HG03378 (cell line): ENCODE data around the gene NLRC4.
A peak's percentile ranks its signal among the peaks of the same experiment; 100 is the strongest.
"Not testable (repeated sequence)": the region's sequence is repeated elsewhere in the genome, so short reads cannot be mapped to it uniquely, and the experiment has no call there.

Source experiments
- ATAC-seq: cut with Tn5 transposase; IDR thresholded peaks from one replicate; pipeline ENCODE4 v1.9.1; 2021; ENCODE audit warnings: mild to moderate bottlenecking, moderate library complexity; ENCODE audit not compliant: unreplicated experiment

NLRC4 gene, protein sequence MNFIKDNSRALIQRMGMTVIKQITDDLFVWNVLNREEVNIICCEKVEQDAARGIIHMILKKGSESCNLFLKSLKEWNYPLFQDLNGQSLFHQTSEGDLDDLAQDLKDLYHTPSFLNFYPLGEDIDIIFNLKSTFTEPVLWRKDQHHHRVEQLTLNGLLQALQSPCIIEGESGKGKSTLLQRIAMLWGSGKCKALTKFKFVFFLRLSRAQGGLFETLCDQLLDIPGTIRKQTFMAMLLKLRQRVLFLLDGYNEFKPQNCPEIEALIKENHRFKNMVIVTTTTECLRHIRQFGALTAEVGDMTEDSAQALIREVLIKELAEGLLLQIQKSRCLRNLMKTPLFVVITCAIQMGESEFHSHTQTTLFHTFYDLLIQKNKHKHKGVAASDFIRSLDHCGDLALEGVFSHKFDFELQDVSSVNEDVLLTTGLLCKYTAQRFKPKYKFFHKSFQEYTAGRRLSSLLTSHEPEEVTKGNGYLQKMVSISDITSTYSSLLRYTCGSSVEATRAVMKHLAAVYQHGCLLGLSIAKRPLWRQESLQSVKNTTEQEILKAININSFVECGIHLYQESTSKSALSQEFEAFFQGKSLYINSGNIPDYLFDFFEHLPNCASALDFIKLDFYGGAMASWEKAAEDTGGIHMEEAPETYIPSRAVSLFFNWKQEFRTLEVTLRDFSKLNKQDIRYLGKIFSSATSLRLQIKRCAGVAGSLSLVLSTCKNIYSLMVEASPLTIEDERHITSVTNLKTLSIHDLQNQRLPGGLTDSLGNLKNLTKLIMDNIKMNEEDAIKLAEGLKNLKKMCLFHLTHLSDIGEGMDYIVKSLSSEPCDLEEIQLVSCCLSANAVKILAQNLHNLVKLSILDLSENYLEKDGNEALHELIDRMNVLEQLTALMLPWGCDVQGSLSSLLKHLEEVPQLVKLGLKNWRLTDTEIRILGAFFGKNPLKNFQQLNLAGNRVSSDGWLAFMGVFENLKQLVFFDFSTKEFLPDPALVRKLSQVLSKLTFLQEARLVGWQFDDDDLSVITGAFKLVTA

DNA sequence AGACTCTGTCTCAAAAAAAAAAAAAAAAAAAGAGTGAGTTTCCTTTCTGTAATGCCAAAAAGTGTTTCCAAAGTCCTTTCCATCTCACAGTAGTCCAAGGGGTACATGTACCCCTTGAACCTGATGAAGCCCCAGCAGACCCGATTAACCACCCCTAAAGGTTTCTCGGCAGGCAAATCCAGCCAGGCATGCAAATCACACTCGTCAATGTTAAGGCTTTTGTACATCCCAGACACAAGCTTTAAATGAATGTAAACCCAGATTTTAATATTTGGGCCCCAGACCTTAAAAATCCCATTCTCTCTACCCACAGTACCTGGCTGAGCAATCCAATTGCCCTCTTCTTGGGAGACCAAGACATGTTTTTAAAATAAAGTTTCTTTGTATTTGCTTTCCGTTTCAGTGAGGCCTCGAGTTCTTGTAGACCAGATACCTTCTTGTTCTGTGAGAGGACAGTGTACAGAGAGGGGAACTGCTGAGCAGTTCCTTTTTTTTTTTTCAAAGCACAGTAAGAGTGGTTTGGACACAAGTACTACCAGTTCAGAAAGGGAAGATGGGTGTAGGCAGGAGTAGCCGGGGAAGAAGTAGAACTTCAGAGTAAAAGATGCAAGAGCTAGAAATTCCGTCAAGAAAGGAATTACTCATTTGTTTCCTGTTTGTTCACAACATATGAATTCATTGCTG lies at the start of gene NLRC4:
Gene NLRC4, minus strand, starts transcription at position 465 of the 684 bp plus-strand sequence. CDS start 8,111 bp downstream, outside the sequence.
- peak; percentile 90 for ATAC-seq

DNA sequence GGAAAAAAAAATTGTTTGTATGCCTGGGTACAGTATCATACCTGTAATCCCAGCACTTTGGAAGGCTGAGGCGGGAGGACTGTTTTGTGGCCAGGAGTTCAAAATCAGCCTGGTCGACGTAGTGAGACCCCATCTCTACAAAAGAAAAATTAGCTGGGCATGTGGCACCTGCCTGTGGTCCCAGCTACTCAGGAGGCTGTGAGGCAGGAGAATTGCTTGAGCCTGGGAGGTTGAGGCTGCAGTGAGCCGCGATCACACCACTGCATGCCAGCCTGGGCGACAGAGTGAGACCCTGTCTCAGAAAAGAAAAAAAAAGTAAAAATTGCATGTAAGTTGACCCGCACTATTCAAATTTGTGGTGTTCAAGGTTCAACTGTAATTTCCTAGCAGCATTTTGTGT lies 45.9 kb upstream of the NLRC4 start:
- no peak for ATAC-seq

DNA sequence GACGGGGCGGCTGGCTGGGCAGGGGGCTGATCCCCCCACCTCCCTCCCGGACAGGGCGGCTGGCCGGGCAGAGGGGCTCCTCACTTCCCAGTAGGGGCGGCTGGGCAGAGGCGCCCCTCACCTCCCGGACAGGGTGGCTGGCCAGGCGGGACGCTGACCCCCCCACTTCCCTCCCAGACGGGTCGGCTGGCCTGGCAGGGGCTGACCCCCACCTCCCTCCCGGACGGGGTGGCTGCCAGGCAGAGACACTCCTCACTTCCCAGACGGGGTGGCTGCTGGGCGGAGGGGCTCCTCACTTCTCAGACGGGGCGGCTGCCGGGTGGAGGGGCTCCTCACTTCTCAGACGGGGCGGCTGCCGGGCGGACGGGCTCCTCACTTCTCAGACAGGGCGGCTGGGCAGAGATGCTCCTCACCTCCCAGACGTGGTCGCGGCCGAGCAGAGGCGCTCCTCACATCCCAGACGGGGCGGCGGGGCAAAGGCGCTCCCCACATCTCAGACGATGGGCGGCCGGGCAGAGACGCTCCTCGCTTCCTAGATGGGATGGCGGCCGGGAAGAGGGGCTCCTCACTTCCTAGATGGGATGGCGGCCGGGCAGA lies 29.4 kb upstream of the NLRC4 start:
- ATAC-seq = not testable (repeated sequence)

DNA sequence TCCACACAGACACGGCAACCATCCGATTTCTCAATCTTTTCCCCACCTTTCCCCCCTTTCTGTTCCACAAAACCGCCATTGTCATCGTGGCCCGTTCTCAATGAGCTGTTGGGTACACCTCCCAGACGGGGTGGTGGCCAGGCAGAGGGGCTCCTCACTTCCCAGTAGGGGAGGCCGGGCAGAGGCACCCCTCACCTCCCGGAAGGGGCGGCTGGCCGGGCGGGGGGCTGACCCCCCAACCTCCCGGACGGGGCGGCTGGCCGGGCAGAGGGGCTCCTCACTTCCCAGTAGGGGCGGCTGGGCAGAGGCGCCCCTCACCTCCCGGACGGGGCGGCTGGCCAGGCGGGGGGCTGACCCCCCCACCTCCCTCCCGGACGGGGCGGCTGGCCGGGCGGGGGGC lies 28.8 kb upstream of the NLRC4 start:
- not testable (repeated sequence) for ATAC-seq

DNA sequence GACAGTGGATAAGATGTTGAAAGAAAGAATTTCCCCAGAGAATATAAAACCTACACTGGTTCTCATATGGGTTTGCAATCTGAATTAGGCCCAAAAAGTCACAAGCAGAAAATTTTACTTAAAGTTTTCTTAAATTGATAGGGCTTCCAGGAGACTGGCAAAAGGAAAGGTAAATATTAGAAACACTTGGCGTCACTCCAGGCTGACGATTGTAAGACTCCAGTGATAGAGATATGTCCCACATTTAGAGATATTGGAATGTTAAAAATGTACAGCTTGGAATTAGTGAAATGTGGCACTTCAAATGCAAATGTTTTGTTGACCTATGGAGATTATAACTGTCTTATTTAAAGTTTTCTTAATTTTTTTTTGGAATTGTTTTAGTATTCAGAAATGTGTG lies 27.1 kb upstream of the NLRC4 start:
- no peak for ATAC-seq

DNA sequence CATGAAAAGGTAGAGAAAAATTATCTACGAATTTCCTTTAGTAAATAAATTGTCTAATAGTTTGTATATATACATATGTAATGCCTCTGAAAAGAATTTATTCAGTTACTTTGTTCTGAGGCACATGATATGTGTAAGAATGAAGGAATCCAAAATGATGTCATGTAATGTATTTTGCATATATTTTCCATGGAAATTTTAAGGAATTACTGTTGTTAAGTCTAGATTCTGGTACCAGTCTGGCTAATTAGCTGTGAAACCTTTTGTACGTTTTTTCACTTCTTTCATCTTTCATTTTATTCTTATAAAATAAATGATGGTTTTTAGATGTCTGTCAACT lies 25.3 kb upstream of the NLRC4 start:
- no peak for ATAC-seq

DNA sequence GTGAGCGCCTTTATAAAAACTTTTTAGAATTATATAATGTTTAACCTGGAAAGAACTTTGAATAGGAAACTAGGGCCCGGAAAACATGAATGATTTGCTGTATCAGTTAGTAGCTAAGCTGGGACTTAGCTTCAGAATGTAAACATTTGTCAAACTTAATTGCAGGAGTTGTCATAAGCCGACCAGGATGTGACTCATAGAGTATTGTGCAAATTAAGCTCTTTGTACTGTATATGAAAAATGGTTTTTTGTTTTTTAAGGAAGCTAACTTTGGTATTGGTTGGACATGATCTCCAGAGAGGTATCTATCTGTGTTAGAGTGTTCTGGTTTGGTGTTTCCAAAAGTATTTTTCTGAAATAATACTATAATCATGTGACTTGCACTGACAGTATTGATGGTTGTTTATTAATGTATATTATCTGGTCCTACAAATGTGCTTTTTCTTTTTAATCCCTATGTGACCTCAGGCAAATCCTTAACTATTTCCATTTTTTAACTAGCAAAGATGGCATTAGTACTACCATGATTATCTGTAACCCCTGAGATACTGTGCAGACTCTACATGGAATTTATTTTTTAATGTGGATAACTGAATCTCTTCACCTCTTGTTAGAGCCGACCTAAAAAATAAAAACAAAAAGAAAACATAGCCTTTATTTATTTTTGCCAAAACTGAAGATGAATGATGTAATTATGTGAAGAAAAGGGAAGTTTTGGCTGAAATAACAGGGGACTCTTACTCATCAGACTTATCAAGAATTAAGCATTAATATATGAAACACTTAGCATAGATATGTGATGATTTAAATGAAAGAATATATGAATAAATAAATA lies 24.7 kb upstream of the NLRC4 start:
- no peak for ATAC-seq

DNA sequence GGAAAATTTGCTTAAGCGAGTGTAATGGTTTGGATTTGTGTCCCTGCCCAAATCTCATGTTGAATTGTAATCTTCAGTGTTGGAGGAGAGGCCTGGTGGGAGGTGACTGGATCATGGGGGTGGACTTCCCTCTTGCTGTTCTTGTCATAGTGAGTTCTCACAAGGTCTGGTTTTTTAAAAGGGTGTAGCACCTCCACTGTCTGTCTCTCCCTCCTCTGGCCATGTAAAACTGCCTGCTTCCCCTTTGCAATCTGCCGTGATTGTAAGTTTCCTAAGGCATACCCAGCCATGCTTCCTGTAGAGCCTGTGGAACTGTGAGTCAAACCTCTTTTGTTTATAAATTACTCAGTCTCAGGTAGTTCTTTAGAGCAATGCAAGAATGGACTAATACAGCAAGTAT lies 19.6 kb upstream of the NLRC4 start:
- ATAC-seq = no peak

DNA sequence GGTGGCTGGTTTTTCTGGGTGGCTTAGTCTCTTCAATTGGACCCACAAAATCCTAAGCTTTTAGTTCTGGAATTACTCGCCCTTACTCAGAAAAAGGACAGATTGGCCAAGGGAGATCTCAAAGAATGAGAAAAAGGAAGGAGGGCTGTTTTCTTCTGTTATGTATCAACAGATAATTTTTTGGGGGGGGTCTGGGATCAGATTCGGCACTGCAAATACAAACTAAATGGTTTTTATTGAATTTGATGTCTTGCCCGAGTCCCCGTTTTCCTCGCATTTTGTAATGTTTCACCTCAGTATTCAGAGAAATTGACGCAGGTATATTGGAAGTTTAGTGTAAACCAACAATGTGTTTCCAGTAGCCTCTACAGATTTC lies 13.8 kb upstream of the NLRC4 start:
- ATAC-seq = no peak

DNA sequence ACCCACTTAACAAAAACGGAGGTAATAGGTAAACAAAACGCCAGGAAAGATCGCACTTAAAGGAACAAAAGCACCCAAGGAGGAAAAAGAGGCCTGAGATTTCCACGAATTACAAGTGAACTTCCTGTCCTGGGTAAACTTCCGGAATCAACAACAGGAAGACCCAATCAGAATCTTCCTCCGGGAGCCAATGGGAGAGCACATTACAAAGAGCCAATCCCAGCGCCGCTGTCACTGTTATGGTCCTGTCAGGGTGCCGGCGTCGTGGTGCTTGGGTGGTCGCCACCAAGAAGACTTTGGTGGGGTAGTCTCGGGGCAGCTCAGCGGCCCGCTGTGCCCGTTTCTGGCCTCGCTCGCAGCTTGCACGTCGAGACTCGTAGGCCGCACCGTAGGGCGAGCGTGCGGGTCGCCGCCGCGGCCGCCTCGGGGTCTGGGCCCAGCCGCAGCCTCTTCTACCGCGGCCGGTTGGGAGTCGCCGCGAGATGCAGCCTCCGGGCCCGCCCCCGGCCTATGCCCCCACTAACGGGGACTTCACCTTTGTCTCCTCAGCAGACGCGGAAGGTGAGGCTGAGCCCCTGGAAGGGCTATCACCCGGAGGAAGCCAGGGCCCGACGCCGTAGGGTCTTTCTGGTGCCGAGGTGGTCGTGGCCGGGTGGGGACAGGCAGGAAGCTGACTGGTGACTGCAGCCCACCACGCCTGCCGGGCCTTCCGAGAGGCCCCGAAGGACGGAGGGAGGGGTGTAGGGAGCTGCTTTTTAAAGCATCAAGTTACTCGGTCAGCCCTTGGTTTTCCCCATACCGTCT lies 13.2 kb upstream of the NLRC4 start, which contains the start of gene YIPF4:
Gene YIPF4, plus strand, starts transcription at position 231 of the 804 bp plus-strand sequence. Its CDS starts 252 bp downstream, at position 483.
- peak; percentile 98 for ATAC-seq

DNA sequence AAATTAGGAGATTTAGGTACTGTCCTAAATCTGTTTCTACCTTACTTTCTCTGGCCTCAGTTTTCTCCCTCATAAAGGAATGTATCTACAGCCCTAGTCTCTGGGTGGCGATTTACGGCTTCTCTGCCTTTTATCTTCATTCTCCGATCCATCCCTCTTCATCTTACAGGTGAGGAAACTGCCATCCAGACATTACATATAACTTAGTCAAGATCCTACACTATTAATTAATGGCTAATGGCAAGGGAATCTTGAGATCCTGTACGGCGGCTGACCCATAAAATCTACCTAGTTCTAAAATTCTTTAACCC lies 12.6 kb upstream of the NLRC4 start:
- ATAC-seq = no peak

DNA sequence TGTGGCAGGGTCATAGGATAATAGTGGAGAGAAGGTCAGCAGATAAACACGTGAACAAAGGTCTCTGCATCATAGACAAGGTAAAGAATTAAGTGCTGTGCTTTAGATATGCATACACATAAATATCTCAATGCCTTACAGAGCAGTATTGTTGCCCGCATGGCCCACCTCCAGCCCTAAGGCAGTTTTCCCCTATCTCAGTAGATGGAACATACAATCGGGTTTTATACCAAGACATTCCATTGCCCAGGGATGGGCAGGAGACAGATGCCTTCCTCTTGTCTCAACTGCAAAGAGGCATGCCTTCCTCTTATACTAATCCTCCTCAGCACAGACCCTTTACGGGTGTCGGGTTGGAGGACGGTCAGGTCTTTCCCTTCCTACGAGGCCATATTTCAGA lies 11.1 kb upstream of the NLRC4 start:
- ATAC-seq = not testable (repeated sequence)

DNA sequence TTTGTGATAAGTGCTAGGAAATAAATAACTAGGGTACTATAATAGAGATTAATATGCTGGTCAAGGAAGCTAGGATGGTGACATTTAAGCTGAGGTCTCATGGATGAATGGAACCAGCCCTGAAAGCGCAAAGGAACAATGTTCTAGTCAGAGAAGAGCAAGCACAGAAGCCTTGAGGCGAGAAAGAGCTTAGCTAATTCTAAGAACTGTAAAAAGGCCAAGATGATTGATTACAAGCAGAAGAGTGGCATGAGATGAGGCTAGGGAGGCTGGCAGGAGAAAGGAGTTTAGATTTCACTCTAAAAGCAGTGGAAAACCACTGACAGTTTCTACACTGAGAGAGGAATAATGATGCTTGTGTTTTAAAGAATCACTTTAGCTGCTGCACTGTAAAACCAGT lies 9.6 kb upstream of the NLRC4 start:
- ATAC-seq = no peak

DNA sequence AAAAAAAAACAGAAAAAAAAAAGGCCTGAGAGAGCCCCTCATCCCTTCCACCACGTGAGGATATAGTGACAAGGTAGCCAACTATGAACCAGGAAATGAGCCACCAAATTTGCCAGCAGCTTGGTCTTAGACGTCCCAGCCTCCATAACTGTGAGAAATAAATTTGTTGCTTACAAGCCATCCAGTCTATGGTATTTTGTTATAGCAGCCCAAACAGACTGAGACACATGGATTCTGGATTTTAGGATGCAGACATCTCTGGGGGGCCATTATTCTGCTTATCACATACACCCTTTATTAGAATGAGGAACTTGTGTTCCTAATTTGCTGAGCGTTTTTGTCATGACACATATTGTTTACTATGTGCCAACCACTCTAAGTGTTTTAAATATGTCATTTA lies 7.6 kb upstream of the NLRC4 start:
- no peak for ATAC-seq

DNA sequence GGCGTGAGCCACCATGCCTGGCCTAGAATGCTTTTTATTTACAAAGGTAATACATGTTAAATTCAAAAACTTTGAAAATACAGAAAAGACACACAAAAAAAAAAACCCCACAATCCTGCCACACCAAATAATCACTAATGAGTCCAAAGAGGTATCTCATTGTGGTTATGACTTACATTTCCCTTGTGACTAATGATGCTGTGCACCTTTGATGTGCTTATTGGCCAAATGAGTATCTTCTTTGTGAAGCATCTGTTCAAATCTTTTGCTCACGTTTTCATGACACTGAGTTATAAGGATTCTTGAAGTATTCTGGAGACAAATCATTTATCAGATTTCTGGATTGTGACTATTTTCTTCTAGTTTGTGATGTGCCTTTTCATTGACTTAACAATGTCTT lies 6.4 kb upstream of the NLRC4 start:
- ATAC-seq = no peak

DNA sequence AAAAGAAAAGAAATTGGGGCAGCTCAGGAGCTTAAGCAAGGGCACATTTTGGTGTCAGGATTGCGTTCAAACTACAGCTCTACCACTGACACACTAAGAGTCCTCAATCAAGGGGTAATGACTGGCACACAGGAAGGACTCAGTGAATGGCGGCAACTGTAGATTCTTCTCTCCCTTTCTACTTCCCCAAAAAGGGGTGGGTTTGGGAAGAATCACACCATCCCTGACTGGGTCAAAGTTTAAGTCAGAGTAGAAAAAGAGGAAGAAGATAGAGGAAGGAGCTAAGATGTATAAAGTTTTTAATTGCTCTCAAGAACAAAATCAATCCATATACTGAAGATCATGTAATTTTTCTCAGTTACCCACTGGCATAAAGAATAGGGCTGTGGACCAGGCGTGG lies 2.6 kb downstream of the NLRC4 start:
- ATAC-seq = no peak

DNA sequence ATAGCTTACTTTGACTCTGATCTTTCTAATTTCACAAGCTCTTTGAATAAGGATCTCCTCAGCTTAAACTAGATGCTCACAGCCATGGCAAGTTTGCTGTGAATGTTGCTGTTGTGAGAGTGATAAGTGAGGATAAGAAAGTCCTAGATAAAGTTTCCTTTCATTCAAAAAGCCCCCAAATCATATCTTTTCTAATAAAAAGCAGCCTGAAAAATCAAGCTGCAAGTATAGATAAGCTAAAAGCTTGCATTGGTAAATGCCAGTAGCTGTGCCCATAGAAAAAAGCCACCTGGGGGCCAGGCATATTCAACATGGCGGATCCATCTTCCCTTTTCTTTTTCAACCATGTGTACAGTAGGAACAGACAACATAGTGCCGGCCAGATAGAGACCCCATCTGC lies 4.3 kb downstream of the NLRC4 start:
- no peak for ATAC-seq

DNA sequence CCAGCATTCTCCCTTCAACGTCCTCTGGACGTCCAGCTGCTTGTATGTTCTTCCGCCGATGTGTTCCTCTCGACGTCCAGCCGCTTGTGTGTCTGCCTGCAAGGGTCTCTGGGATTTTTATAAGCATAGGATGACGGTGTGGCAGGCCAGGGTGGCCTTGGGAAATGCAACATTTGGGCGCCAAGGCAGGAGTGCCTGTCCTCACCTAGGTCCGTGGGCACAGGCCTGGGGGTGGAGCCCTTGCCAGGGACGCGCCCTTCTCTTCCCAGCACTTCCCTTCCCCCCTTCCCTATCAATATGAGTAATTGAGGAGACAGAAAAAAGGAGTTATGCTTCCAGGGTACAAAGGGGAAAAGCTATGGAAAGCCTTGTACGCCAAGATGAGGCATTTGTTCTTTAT lies 6.4 kb downstream of the NLRC4 start:
- ATAC-seq = no peak

DNA sequence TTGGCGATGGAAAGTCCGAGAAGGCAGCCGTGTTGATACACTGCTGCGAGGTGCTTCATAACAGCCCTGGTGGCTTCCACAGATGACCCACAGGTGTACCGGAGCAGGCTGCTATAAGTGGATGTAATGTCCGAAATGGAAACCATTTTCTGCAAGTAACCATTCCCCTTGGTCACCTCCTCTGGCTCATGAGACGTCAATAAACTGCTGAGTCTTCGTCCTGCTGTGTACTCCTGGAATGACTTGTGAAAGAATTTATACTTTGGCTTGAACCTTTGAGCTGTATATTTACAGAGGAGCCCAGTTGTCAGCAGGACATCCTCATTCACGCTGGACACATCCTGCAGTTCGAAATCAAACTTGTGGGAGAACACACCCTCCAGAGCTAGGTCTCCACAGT lies 14.4 kb downstream of the NLRC4 start:
- no peak for ATAC-seq
